ENCODE data around the gene C2CD4C. TPM values are rescaled to one million over a fixed set of nuclear protein-coding genes. Genes with fewer than 3 reads are reported as not detected.

C2CD4C gene
- total and polyA plus RNA-seq, 2 experiments from 2014 or later = 2.1 to 12.5 TPM

GRCh38 chr19:371501-372168 is 37.3 kb downstream of the C2CD4C start:
- Mint-ChIP-seq H3K4me1 (no peaks in the 10 kb centered on the region; the same call in 2 of the 3 replicates), H3K27ac (no peak overlapping the region), H3K4me3 (no peak overlapping the region), H3K9me3 (peaks cover 15% of the 10 kb centered on the region; the same call in 2 of the 3 replicates), H3K27me3 (ENCODE audit: insufficient read depth, low read depth, poor library complexity) (peaks cover 13% of the 10 kb centered on the region), H3K36me3 (ENCODE audit: low read depth) (peaks cover 6% of the 10 kb centered on the region; the same call in 1 of the 3 replicates)
- H3K9me2 ChIP-seq (ENCODE audit: insufficient read depth) = no peaks in the 10 kb centered on the region
- no peak for DNase-seq (ENCODE audit: low spot score)
- ATAC-seq = no peak
- H2AFZ ChIP-seq = no peak overlapping the region
- H3K4me2 ChIP-seq = no peak overlapping the region
- H3F3A ChIP-seq (replicated peaks; ENCODE audit: low read depth) = no peaks in the 10 kb centered on the region
- no peak overlapping the region for H3K27ac ChIP-seq (ENCODE audit: low read depth)
- H3K36me3 ChIP-seq (ENCODE audit: insufficient read depth) = no peaks in the 10 kb centered on the region
- H3K79me2 ChIP-seq (replicated peaks; ENCODE audit: insufficient read depth) = no peaks in the 10 kb centered on the region
- no peaks in the 10 kb centered on the region for H4K20me1 ChIP-seq (replicated peaks; ENCODE audit: insufficient read depth)
- H3K4me1 ChIP-seq (ENCODE audit: insufficient read depth) = no peaks in the 10 kb centered on the region
- H3K4me3 ChIP-seq = no peak overlapping the region
- TF ChIP-seq CREB1 (CRISPR knock-in tag; IDR thresholded peaks at IDR 0.05; ENCODE audit: low read depth) (no peak), EZH2phosphoT487 (IDR thresholded peaks at IDR 0.05; ENCODE audit: unreplicated experiment) (no peak), ZNF114 (CRISPR knock-in tag; IDR thresholded peaks at IDR 0.05) (no peak), POLR2AphosphoS5 (IDR thresholded peaks at IDR 0.05; ENCODE audit: low read depth) (no peak), EZH2 (IDR thresholded peaks at IDR 0.05; ENCODE audit: low read depth, unreplicated experiment) (no peak), ETS1 (IDR thresholded peaks at IDR 0.05) (no peak), CTCF (conservative IDR thresholded peaks at IDR 0.05; ENCODE audit: low read depth in 2 of 2) (no peak), JUNB (IDR thresholded peaks at IDR 0.05; ENCODE audit: unreplicated experiment) (no peak), NANOG (IDR thresholded peaks at IDR 0.05; ENCODE audit: borderline replicate concordance) (no peak), REST (IDR thresholded peaks at IDR 0.05; ENCODE audit: unreplicated experiment) (no peak), ZNF331 (CRISPR knock-in tag; IDR thresholded peaks at IDR 0.05; ENCODE audit: low read depth) (no peak), STAT1 (IDR thresholded peaks at IDR 0.05; ENCODE audit: unreplicated experiment) (no peak)
- TF ChIP-seq, protein P1, sequence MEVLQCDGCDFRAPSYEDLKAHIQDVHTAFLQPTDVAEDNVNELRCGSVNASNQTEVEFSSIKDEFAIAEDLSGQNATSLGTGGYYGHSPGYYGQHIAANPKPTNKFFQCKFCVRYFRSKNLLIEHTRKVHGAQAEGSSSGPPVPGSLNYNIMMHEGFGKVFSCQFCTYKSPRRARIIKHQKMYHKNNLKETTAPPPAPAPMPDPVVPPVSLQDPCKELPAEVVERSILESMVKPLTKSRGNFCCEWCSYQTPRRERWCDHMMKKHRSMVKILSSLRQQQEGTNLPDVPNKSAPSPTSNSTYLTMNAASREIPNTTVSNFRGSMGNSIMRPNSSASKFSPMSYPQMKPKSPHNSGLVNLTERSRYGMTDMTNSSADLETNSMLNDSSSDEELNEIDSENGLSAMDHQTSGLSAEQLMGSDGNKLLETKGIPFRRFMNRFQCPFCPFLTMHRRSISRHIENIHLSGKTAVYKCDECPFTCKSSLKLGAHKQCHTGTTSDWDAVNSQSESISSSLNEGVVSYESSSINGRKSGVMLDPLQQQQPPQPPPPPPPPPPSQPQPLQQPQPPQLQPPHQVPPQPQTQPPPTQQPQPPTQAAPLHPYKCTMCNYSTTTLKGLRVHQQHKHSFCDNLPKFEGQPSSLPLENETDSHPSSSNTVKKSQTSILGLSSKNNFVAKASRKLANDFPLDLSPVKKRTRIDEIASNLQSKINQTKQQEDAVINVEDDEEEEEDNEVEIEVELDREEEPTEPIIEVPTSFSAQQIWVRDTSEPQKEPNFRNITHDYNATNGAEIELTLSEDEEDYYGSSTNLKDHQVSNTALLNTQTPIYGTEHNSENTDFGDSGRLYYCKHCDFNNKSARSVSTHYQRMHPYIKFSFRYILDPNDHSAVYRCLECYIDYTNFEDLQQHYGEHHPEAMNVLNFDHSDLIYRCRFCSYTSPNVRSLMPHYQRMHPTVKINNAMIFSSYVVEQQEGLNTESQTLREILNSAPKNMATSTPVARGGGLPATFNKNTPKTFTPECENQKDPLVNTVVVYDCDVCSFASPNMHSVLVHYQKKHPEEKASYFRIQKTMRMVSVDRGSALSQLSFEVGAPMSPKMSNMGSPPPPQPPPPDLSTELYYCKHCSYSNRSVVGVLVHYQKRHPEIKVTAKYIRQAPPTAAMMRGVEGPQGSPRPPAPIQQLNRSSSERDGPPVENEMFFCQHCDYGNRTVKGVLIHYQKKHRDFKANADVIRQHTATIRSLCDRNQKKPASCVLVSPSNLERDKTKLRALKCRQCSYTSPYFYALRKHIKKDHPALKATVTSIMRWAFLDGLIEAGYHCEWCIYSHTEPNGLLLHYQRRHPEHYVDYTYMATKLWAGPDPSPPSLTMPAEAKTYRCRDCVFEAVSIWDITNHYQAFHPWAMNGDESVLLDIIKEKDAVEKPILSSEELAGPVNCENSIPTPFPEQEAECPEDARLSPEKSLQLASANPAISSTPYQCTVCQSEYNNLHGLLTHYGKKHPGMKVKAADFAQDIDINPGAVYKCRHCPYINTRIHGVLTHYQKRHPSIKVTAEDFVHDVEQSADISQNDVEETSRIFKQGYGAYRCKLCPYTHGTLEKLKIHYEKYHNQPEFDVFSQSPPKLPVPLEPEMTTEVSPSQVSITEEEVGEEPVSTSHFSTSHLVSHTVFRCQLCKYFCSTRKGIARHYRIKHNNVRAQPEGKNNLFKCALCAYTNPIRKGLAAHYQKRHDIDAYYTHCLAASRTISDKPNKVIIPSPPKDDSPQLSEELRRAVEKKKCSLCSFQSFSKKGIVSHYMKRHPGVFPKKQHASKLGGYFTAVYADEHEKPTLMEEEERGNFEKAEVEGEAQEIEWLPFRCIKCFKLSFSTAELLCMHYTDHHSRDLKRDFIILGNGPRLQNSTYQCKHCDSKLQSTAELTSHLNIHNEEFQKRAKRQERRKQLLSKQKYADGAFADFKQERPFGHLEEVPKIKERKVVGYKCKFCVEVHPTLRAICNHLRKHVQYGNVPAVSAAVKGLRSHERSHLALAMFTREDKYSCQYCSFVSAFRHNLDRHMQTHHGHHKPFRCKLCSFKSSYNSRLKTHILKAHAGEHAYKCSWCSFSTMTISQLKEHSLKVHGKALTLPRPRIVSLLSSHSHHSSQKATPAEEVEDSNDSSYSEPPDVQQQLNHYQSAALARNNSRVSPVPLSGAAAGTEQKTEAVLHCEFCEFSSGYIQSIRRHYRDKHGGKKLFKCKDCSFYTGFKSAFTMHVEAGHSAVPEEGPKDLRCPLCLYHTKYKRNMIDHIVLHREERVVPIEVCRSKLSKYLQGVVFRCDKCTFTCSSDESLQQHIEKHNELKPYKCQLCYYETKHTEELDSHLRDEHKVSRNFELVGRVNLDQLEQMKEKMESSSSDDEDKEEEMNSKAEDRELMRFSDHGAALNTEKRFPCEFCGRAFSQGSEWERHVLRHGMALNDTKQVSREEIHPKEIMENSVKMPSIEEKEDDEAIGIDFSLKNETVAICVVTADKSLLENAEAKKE (CRISPR knock-in tag; IDR thresholded peaks at IDR 0.05) = no peak
- no peaks in the 10 kb centered on the region for H3K27me3 ChIP-seq (ENCODE audit: insufficient read depth)
